ENCODE results near the gene ITIH5.

The ITIH5 gene

GRCh38 chr10:7625836-7626235 is 40.9 kb downstream of the ITIH5 start:
- DNase-seq = no peak

- no peak for DNase-seq
These were observed 41.8 kb downstream of the ITIH5 start for GRCh38 chr10:7625009-7625408.

GRCh38 chr10:7622969-7623368 is 43.8 kb downstream of the ITIH5 start:
- no peak for DNase-seq

GRCh38 chr10:7618461-7618860 is 48.3 kb downstream of the ITIH5 start:
- DNase-seq = no peak

- DNase-seq = no peak
These were observed 54.9 kb downstream of the ITIH5 start for GRCh38 chr10:7611909-7612308.

- DNase-seq = peak; percentile 9 to 12
These were observed 55.9 kb downstream of the ITIH5 start for GRCh38 chr10:7610651-7611389.

- no peak for DNase-seq
These were observed 56.7 kb downstream of the ITIH5 start for GRCh38 chr10:7610026-7610425.

- no peak for DNase-seq
These were observed 57.2 kb downstream of the ITIH5 start for GRCh38 chr10:7609556-7609955.

GRCh38 chr10:7608001-7608400 is 58.8 kb downstream of the ITIH5 start:
- DNase-seq = no peak

GRCh38 chr10:7606951-7607404 is 59.8 kb downstream of the ITIH5 start:
- no peak for DNase-seq

GRCh38 chr10:7605565-7606295 is 61.0 kb downstream of the ITIH5 start:
- no peak for DNase-seq

- no peak for DNase-seq
These were observed 65.6 kb downstream of the ITIH5 start for GRCh38 chr10:7601023-7601656.

- DNase-seq = no peak
These were observed 68.0 kb downstream of the ITIH5 start for GRCh38 chr10:7598771-7599170.

GRCh38 chr10:7596356-7596755 is 70.4 kb downstream of the ITIH5 start:
- no peak for DNase-seq

GRCh38 chr10:7593905-7594304 is 72.9 kb downstream of the ITIH5 start:
- DNase-seq = no peak

GRCh38 chr10:7593063-7593462 is 73.7 kb downstream of the ITIH5 start:
- DNase-seq = peak in 1 of 2 donors; percentile 3

- DNase-seq = no peak
These were observed 74.1 kb downstream of the ITIH5 start for GRCh38 chr10:7592627-7593026.

GRCh38 chr10:7590271-7590670 is 76.5 kb downstream of the ITIH5 start:
- no peak for DNase-seq

- no peak for DNase-seq
These were observed 77.0 kb downstream of the ITIH5 start for GRCh38 chr10:7589748-7590147.

- DNase-seq = no peak
These were observed 78.9 kb downstream of the ITIH5 start for GRCh38 chr10:7587865-7588188.

GRCh38 chr10:7587168-7587864 is 79.5 kb downstream of the ITIH5 start:
- DNase-seq = no peak

- DNase-seq = no peak
These were observed 81.5 kb downstream of the ITIH5 start for GRCh38 chr10:7585228-7585627.

- DNase-seq = no peak
These were observed 83.1 kb downstream of the ITIH5 start for GRCh38 chr10:7583626-7584025.
